HL-60 (cell line): Measurements from ENCODE around the gene TUBGCP6.

Source experiments
- CTCF ChIP-seq: IDR thresholded peaks from one replicate; pipeline ENCODE4 v1.5.1; 2011; ENCODE audit warnings: low read length, control low read depth, inconsistent platforms; ENCODE audit not compliant: insufficient read depth
- GABPA ChIP-seq: IDR thresholded peaks from 2 replicates; pipeline ENCODE4 v1.6.1; 2012; ENCODE audit warnings: low read depth
- POLR2AphosphoS5 ChIP-seq: IDR thresholded peaks from 2 replicates; pipeline ENCODE4 v1.6.1; 2012; ENCODE audit warnings: low read depth
- SPI1 ChIP-seq: IDR thresholded peaks from 2 replicates; pipeline ENCODE4 v1.6.1; 2012; ENCODE audit warnings: low read depth, mild to moderate bottlenecking, borderline replicate concordance
- TF ChIP-seq, protein P1 (sequence below): IDR thresholded peaks from 2 replicates; pipeline ENCODE4 v1.6.1; 2012; ENCODE audit warnings: low read depth; ENCODE audit not compliant: insufficient replicate concordance

GRCh38 chr22:50224071-50224470 lies 20.8 kb downstream of the TUBGCP6 start:
- no peak for TF ChIP-seq CTCF
- no peak for TF ChIP-seq SPI1
- TF ChIP-seq POLR2AphosphoS5: no peak
- TF ChIP-seq, protein P1, sequence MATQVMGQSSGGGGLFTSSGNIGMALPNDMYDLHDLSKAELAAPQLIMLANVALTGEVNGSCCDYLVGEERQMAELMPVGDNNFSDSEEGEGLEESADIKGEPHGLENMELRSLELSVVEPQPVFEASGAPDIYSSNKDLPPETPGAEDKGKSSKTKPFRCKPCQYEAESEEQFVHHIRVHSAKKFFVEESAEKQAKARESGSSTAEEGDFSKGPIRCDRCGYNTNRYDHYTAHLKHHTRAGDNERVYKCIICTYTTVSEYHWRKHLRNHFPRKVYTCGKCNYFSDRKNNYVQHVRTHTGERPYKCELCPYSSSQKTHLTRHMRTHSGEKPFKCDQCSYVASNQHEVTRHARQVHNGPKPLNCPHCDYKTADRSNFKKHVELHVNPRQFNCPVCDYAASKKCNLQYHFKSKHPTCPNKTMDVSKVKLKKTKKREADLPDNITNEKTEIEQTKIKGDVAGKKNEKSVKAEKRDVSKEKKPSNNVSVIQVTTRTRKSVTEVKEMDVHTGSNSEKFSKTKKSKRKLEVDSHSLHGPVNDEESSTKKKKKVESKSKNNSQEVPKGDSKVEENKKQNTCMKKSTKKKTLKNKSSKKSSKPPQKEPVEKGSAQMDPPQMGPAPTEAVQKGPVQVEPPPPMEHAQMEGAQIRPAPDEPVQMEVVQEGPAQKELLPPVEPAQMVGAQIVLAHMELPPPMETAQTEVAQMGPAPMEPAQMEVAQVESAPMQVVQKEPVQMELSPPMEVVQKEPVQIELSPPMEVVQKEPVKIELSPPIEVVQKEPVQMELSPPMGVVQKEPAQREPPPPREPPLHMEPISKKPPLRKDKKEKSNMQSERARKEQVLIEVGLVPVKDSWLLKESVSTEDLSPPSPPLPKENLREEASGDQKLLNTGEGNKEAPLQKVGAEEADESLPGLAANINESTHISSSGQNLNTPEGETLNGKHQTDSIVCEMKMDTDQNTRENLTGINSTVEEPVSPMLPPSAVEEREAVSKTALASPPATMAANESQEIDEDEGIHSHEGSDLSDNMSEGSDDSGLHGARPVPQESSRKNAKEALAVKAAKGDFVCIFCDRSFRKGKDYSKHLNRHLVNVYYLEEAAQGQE: no peak
- no peak for TF ChIP-seq GABPA
